GM12864 (cell line): ENCODE results near the gene CDC42EP3.

Experiments
- DNase-seq: peaks from one replicate; pipeline ENCODE4 v3.0.0-alpha.2; 2011; ENCODE audit warnings: low read depth
- H3K4me3 ChIP-seq: 2 replicates; pipeline ENCODE4 v1.5.1; 2011; ENCODE audit warnings: mild to moderate bottlenecking, low read depth, low read length, control low read depth
- TF ChIP-seq, protein P1 (sequence below): IDR thresholded peaks from 2 replicates; pipeline ENCODE4 v1.5.1; 2011; ENCODE audit warnings: low read depth, mild to moderate bottlenecking, moderate library complexity, low read length, control low read depth, inconsistent platforms; ENCODE audit errors: missing control alignments

The CDC42EP3 gene

GRCh38 chr2:37614061-37614738 lies 57.2 kb downstream of the CDC42EP3 start:
- no peak for DNase-seq
- TF ChIP-seq, protein P1, sequence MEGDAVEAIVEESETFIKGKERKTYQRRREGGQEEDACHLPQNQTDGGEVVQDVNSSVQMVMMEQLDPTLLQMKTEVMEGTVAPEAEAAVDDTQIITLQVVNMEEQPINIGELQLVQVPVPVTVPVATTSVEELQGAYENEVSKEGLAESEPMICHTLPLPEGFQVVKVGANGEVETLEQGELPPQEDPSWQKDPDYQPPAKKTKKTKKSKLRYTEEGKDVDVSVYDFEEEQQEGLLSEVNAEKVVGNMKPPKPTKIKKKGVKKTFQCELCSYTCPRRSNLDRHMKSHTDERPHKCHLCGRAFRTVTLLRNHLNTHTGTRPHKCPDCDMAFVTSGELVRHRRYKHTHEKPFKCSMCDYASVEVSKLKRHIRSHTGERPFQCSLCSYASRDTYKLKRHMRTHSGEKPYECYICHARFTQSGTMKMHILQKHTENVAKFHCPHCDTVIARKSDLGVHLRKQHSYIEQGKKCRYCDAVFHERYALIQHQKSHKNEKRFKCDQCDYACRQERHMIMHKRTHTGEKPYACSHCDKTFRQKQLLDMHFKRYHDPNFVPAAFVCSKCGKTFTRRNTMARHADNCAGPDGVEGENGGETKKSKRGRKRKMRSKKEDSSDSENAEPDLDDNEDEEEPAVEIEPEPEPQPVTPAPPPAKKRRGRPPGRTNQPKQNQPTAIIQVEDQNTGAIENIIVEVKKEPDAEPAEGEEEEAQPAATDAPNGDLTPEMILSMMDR = no peak
- H3K4me3 ChIP-seq = no peak overlapping the region

- TF ChIP-seq, protein P1 = no peak
- no peak for DNase-seq
- H3K4me3 ChIP-seq = no peak overlapping the region
These were observed 59.1 kb downstream of the CDC42EP3 start for GRCh38 chr2:37612382-37612781.

DNA sequence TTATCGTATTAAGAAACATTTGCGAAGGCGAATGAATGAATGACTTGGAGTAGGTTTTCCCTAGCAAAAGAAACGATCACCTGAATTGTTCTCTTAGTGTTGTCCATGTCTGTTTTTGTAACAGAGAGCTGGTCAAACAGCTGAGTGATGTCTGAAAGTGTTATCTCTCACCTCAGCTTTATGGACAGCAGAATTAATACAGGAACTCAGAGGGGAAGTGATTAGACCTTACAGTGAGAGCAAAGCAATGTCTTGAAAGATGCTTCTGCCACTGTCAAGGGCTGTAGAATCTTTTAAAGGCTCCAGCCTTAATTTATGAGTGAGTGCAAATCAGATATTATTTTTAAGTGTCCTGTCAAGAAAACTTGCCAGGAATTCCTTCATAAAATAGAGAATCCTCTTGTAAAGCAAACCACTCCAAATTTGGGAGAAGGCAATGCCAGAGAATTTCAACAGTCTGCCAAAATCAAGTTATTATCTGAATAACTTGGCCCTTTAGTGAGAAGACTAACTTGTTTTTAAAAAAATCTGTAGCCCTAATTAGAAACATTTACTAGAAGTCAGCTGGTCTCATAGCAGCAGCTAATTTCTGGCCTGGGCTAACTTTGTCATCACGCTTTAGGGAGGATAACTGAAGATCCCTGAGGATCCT lies 60.7 kb downstream of the CDC42EP3 start:
- DNase-seq = no peak
- TF ChIP-seq, protein P1 = no peak
- H3K4me3 ChIP-seq = no peak overlapping the region

DNA sequence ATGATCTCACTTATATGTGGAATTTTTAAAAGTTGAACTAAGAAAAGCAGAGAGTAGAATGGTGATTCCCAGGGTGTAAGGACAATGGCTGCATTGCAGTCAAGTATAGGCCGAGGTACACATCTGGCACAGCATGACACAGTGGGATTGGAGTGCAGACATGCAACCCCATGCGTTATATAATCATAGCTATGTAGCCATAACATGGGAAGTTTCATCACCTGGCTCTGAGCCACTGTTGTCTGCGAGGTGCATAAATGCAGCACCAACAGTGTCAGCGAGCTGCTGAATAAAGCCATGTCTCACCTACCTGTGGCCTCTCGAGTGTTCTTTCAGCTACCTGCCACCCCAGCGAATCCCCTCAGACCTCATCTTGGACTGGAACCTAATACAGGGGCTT lies 61.7 kb downstream of the CDC42EP3 start:
- TF ChIP-seq, protein P1 = no peak
- H3K4me3 ChIP-seq = no peak overlapping the region
- DNase-seq = no peak

GRCh38 chr2:37604716-37605115 lies 66.7 kb downstream of the CDC42EP3 start:
- H3K4me3 ChIP-seq = no peak overlapping the region
- TF ChIP-seq, protein P1 = no peak
- no peak for DNase-seq

DNA sequence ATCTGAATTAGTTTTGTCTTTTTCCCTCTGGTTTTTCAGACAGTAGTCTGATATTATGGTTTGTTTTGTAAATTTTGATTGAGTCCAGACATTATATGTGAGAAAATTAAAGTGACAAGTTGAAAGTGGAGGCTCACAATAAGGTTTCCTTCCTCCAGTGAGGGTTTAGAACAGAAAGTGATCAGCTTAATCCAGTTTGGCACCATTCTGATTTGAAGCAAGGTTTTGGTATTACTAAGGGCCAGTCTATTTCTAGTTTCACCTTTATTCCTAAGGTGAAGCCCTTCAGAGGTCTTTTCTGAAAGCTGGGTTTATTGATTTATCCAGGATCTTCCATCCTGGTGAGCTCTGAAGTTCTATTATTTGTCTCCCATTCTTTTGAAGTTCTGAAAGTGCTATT lies 68.7 kb downstream of the CDC42EP3 start:
- H3K4me3 ChIP-seq = no peak overlapping the region
- no peak for DNase-seq
- TF ChIP-seq, protein P1 = no peak

GRCh38 chr2:37602040-37602439 lies 69.4 kb downstream of the CDC42EP3 start:
- no peak for DNase-seq
- TF ChIP-seq, protein P1 = no peak

More at GRCh38 chr2:37602040-37602439, 69.4 kb downstream of the CDC42EP3 start:
- no peak overlapping the region for H3K4me3 ChIP-seq
